Left renal cortex interstitium (tissue), 4 donors: ENCODE results near the gene PAFAH1B2. TPM values are rescaled to one million over a fixed set of nuclear protein-coding genes. Genes with fewer than 3 reads are reported as not detected.
"Not testable (repeated sequence)": the region's sequence is repeated elsewhere in the genome, so short reads cannot be mapped to it uniquely, and the experiment has no call there.

Experiments
- DNase-seq, 4 donors: peaks; one replicate each; pipeline ENCODE4 v3.0.0-alpha.2; 2013; ENCODE audit warnings: low read depth in 4 of 4, low spot score in 2 of 4, missing footprints in 1 of 4
- polyA plus RNA-seq, 4 donors: library from polyadenylated mRNA; unstranded; fragments of 120-200 nt; gene quantifications; one replicate each; pipeline ENCODE4 v1.2.1, GENCODE V29; 2013; ENCODE audit not compliant: insufficient read length in 4 of 4

Gene PAFAH1B2
- polyA plus RNA-seq, 4 donors: 71.3 to 77.8 (median 73.8) TPM

GRCh38 chr11:117200813-117201657 is 56.9 kb downstream of the PAFAH1B2 start:
- no peak for DNase-seq

- DNase-seq: no peak
Measured at GRCh38 chr11:117201658-117202305, 57.7 kb downstream of the PAFAH1B2 start.

GRCh38 chr11:117202386-117203068 is 58.4 kb downstream of the PAFAH1B2 start:
- DNase-seq: no peak

- no peak for DNase-seq
Measured at GRCh38 chr11:117203069-117203407, 59.0 kb downstream of the PAFAH1B2 start.

GRCh38 chr11:117204283-117205080 is 60.4 kb downstream of the PAFAH1B2 start:
- no peak for DNase-seq

GRCh38 chr11:117205211-117205818 is 61.2 kb downstream of the PAFAH1B2 start:
- no peak for DNase-seq

GRCh38 chr11:117206111-117206510 is 62.0 kb downstream of the PAFAH1B2 start:
- not testable (repeated sequence) for DNase-seq

GRCh38 chr11:117206859-117207258 is 62.8 kb downstream of the PAFAH1B2 start:
- DNase-seq: not testable (repeated sequence)

GRCh38 chr11:117207481-117207880 is 63.4 kb downstream of the PAFAH1B2 start:
- DNase-seq: not testable (repeated sequence)

- not testable (repeated sequence) for DNase-seq
Measured at GRCh38 chr11:117208710-117209109, 64.6 kb downstream of the PAFAH1B2 start.

GRCh38 chr11:117209351-117210125 is 65.5 kb downstream of the PAFAH1B2 start:
- not testable (repeated sequence) for DNase-seq

- DNase-seq: no peak
Measured at GRCh38 chr11:117210620-117211019, 66.5 kb downstream of the PAFAH1B2 start.

GRCh38 chr11:117212697-117213355 is 68.7 kb downstream of the PAFAH1B2 start:
- DNase-seq: no peak

GRCh38 chr11:117214404-117215110 is 70.5 kb downstream of the PAFAH1B2 start:
- DNase-seq: no peak

GRCh38 chr11:117217141-117218084 is 73.3 kb downstream of the PAFAH1B2 start:
- DNase-seq: no peak

- DNase-seq: no peak
Measured at GRCh38 chr11:117218133-117218915, 74.2 kb downstream of the PAFAH1B2 start.
